Suprapubic skin (tissue), 4 donors: ENCODE data around the gene EFCAB6. TPM values are rescaled to one million over a fixed set of nuclear protein-coding genes. Genes with fewer than 3 reads are reported as not detected.

Source experiments
- DNase-seq, 2 donors: peaks; one replicate each; pipeline ENCODE4 v3.0.0-alpha.2; 2019; ENCODE audit warnings: low spot score in 2 of 2
- H3K27ac ChIP-seq: fragments of 200-600 bp; sonication (generic); one replicate; pipeline ENCODE4 v1.5.1; 2019
- H3K27me3 ChIP-seq: fragments of 200-600 bp; sonication (generic); one replicate; pipeline ENCODE4 v1.5.1; 2019
- H3K36me3 ChIP-seq: fragments of 200-600 bp; sonication (generic); one replicate; pipeline ENCODE4 v1.5.1; 2019
- H3K4me1 ChIP-seq: fragments of 200-600 bp; sonication (generic); one replicate; pipeline ENCODE4 v1.5.1; 2019
- H3K4me3 ChIP-seq: fragments of 200-600 bp; sonication (generic); one replicate; pipeline ENCODE4 v1.5.1; 2019; ENCODE audit warnings: mild to moderate bottlenecking
- H3K9me3 ChIP-seq: fragments of 200-600 bp; sonication (generic); one replicate; pipeline ENCODE4 v1.5.1; 2019
- CTCF ChIP-seq, 2 donors: fragments of 200-600 bp in 1 of 2; fragments of 450-650 bp in 1 of 2; sonication (generic) in 1 of 2; IDR thresholded peaks; one replicate each; pipeline ENCODE4 v1.5.1; 2016 to 2019; ENCODE audit warnings: antibody characterized with exemption in 2 of 2, mild to moderate bottlenecking in 1 of 2, moderate library complexity in 1 of 2
- EP300 ChIP-seq: sonication (generic); formaldehyde crosslinking; IDR thresholded peaks from one replicate; pipeline ENCODE4 v1.6.1; 2017; ENCODE audit warnings: antibody characterized with exemption
- POLR2A ChIP-seq, 2 donors: fragments of 450-650 bp; IDR thresholded peaks; one replicate each; pipeline ENCODE4 v1.6.1; 2017; ENCODE audit warnings: antibody characterized with exemption in 2 of 2, mild to moderate bottlenecking in 2 of 2, moderate library complexity in 2 of 2
- POLR2AphosphoS5 ChIP-seq, 3 donors: sonication (generic); formaldehyde crosslinking; IDR thresholded peaks; one replicate each; pipeline ENCODE4 v1.6.1; 2017; ENCODE audit warnings: antibody characterized with exemption in 3 of 3
- WGBS: methylation state at CpG from one replicate; pipeline ENCODE4 v1.1.5; 2018; 5-methylcytosine and 5-hydroxymethylcytosine counted together
- total RNA-seq, 4 donors: library from RNA; depleted of rRNA; stranded (reverse); fragments of >200 nt; gene quantifications; one replicate each; pipeline ENCODE4 v1.1.0, GENCODE V29; 2016

Gene EFCAB6
- total RNA-seq: 1 to 10 TPM; 1.9 to 4.9 (median 2.9) TPM

- peaks cover 17% of the 10 kb centered on the region for H3K4me1 ChIP-seq
- no peaks in the 10 kb centered on the region for H3K36me3 ChIP-seq
- peak within 1 kb of the TSS; percentile 75 for H3K27ac ChIP-seq
- WGBS: 0% methylated on average over 2 of the region's 55 CpGs
- H3K4me3 ChIP-seq: peak within 1 kb of the TSS; percentile 93
- peak; percentile 95 to 96 for DNase-seq
- no peaks in the 10 kb centered on the region for H3K27me3 ChIP-seq
- TF ChIP-seq EP300 (no peak), POLR2A (IDR thresholded peaks at IDR 0.05) (peak in 1 of 2 donors; percentile 51), CTCF (IDR thresholded peaks at IDR 0.05) (no peak), POLR2AphosphoS5 (IDR thresholded peaks at IDR 0.05) (peak in 2 of 3 donors; percentile 11 to 15)
- H3K9me3 ChIP-seq: no peaks in the 10 kb centered on the region
Observed at GRCh38 chr22:43812149-43812842, at the start of gene EFCAB6. TSS of gene EFCAB6 (minus strand) at chr22:43812305. CDS start at chr22:43782318, 29,987 bp downstream.

- 31% methylated on average over 3 of the region's 9 CpGs for WGBS
Observed at GRCh38 chr22:43861529-43861928, 49.4 kb upstream of the EFCAB6 start.

GRCh38 chr22:43860831-43861230 lies 48.7 kb upstream of the EFCAB6 start:
- H3K27ac ChIP-seq: no peak overlapping the region
- peaks cover 74% of the 10 kb centered on the region for H3K27me3 ChIP-seq
- no peak for TF ChIP-seq CTCF (IDR thresholded peaks at IDR 0.05)
- no peak for TF ChIP-seq EP300
- no peak for TF ChIP-seq POLR2A (IDR thresholded peaks at IDR 0.05)
- TF ChIP-seq POLR2AphosphoS5 (IDR thresholded peaks at IDR 0.05): no peak
- peaks cover 5% of the 10 kb centered on the region for H3K4me1 ChIP-seq
- no peaks in the 10 kb centered on the region for H3K36me3 ChIP-seq
- H3K9me3 ChIP-seq: no peaks in the 10 kb centered on the region
- WGBS: 76% methylated on average over 12 of the region's 12 CpGs
- H3K4me3 ChIP-seq: no peak overlapping the region
- DNase-seq: no peak

More at GRCh38 chr22:43861529-43861928, 49.4 kb upstream of the EFCAB6 start:
- Histone ChIP-seq H3K27me3 (peaks cover 76% of the 10 kb centered on the region), H3K9me3 (no peaks in the 10 kb centered on the region), H3K36me3 (no peaks in the 10 kb centered on the region), H3K4me3 (no peak overlapping the region), H3K27ac (no peak overlapping the region), H3K4me1 (peaks cover 5% of the 10 kb centered on the region)
- no peak for TF ChIP-seq EP300
- no peak for TF ChIP-seq POLR2A (IDR thresholded peaks at IDR 0.05)
- no peak for TF ChIP-seq CTCF (IDR thresholded peaks at IDR 0.05)
- TF ChIP-seq POLR2AphosphoS5 (IDR thresholded peaks at IDR 0.05): no peak
- no peak for DNase-seq

- Histone ChIP-seq H3K27me3 (peaks cover 70% of the 10 kb centered on the region), H3K27ac (no peak overlapping the region), H3K4me1 (peaks cover 5% of the 10 kb centered on the region), H3K9me3 (no peaks in the 10 kb centered on the region), H3K4me3 (no peak overlapping the region), H3K36me3 (no peaks in the 10 kb centered on the region)
- no peak for DNase-seq
- no peak for TF ChIP-seq POLR2A (IDR thresholded peaks at IDR 0.05)
- WGBS: 72% methylated on average over 5 of the region's 11 CpGs
Observed at GRCh38 chr22:43860126-43860525, 48.0 kb upstream of the EFCAB6 start.

GRCh38 chr22:43859621-43860020 lies 47.5 kb upstream of the EFCAB6 start:
- no peak overlapping the region for H3K4me3 ChIP-seq
- H3K27ac ChIP-seq: no peak overlapping the region
- 81% methylated on average over 14 of the region's 14 CpGs for WGBS
- TF ChIP-seq CTCF (IDR thresholded peaks at IDR 0.05) (no peak), POLR2AphosphoS5 (IDR thresholded peaks at IDR 0.05) (no peak), EP300 (no peak), POLR2A (IDR thresholded peaks at IDR 0.05) (no peak)
- no peak for DNase-seq
- H3K27me3 ChIP-seq: peaks cover 69% of the 10 kb centered on the region
- H3K4me1 ChIP-seq: peaks cover 5% of the 10 kb centered on the region
- H3K36me3 ChIP-seq: no peaks in the 10 kb centered on the region
- H3K9me3 ChIP-seq: no peaks in the 10 kb centered on the region
